Activated B cell treated with CpG ODN at 0.5 μM for 24 hours (primary cell): Measurements from ENCODE around the gene RERE. TPM values are rescaled to one million over a fixed set of nuclear protein-coding genes. Genes with fewer than 3 reads are reported as not detected.

Source experiments
- ATAC-seq: fragments of 200-7000 bp; cut with Tn5 transposase; one replicate; pipeline ENCODE4 v1.10.0; 2021; ENCODE audit warnings: low read depth, mild to moderate bottlenecking, moderate library complexity
- CTCF ChIA-PET: fragments of 350-600 bp; sonication (Branson Sonifier 250); formaldehyde crosslinking; loops from one replicate; lab custom pipeline; 2021; ENCODE audit warnings: antibody characterized with exemption; lab: Charles Lee
- POLR2A ChIA-PET: fragments of 350-600 bp; sonication (Branson Sonifier 250); formaldehyde crosslinking; loops from one replicate; lab custom pipeline; 2021; ENCODE audit warnings: antibody characterized with exemption; lab: Charles Lee
- DNase-seq: peaks from one replicate; pipeline ENCODE4 v3.0.0; 2022
- H3K27ac Mint-ChIP-seq: one replicate; pipeline ENCODE4 v1.8.0; 2020; ENCODE audit warnings: mixed read lengths
- H3K27me3 Mint-ChIP-seq: one replicate; pipeline ENCODE4 v1.8.0; 2021; ENCODE audit warnings: mixed read lengths
- H3K36me3 Mint-ChIP-seq: one replicate; pipeline ENCODE4 v1.8.0; 2021; ENCODE audit warnings: low read depth, mixed read lengths
- H3K4me1 Mint-ChIP-seq: one replicate; pipeline ENCODE4 v1.8.0; 2021; ENCODE audit warnings: mixed read lengths
- H3K4me3 Mint-ChIP-seq: one replicate; pipeline ENCODE4 v1.8.0; 2020; ENCODE audit warnings: mild to moderate bottlenecking, mixed read lengths
- H3K9me3 Mint-ChIP-seq: one replicate; pipeline ENCODE4 v1.8.0; 2020; ENCODE audit warnings: mixed read lengths
- intact Hi-C: fragments of 100-400 bp; cut with micrococcal nuclease; formaldehyde crosslinking; loops from one replicate; pipeline ENCODE4 v1.15.1; 2024
- total RNA-seq: library from RNA; stranded (reverse); gene quantifications from 2 replicates; pipeline ENCODE4 v1.2.3, GENCODE V29; 2022
- TF ChIP-seq, protein P1 (sequence below): fragments of 200-600 bp; IDR thresholded peaks from one replicate; pipeline ENCODE4 v1.8.0; 2022; ENCODE audit warnings: antibody characterized with exemption, mild to moderate bottlenecking

The RERE gene
- total RNA-seq, 1 donor from 2014 or later, result 98.8 TPM

- Mint-ChIP-seq H3K4me1 (peaks cover 54% of the 10 kb centered on the region), H3K36me3 (peaks cover 25% of the 10 kb centered on the region), H3K4me3 (no peak overlapping the region), H3K27ac (peak overlapping the region; percentile 7), H3K9me3 (peaks cover 2% of the 10 kb centered on the region), H3K27me3 (no peaks in the 10 kb centered on the region)
- intact Hi-C loops, result no loop called here
- ChIA-PET CTCF (no interaction called here), POLR2A (no interaction called here)
- no peak for ATAC-seq
- TF ChIP-seq, protein P1, sequence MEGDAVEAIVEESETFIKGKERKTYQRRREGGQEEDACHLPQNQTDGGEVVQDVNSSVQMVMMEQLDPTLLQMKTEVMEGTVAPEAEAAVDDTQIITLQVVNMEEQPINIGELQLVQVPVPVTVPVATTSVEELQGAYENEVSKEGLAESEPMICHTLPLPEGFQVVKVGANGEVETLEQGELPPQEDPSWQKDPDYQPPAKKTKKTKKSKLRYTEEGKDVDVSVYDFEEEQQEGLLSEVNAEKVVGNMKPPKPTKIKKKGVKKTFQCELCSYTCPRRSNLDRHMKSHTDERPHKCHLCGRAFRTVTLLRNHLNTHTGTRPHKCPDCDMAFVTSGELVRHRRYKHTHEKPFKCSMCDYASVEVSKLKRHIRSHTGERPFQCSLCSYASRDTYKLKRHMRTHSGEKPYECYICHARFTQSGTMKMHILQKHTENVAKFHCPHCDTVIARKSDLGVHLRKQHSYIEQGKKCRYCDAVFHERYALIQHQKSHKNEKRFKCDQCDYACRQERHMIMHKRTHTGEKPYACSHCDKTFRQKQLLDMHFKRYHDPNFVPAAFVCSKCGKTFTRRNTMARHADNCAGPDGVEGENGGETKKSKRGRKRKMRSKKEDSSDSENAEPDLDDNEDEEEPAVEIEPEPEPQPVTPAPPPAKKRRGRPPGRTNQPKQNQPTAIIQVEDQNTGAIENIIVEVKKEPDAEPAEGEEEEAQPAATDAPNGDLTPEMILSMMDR, result no peak
- DNase-seq, result no peak
Observed at GRCh38 chr1:8518490-8518801, 299.0 kb downstream of the RERE start.

DNA sequence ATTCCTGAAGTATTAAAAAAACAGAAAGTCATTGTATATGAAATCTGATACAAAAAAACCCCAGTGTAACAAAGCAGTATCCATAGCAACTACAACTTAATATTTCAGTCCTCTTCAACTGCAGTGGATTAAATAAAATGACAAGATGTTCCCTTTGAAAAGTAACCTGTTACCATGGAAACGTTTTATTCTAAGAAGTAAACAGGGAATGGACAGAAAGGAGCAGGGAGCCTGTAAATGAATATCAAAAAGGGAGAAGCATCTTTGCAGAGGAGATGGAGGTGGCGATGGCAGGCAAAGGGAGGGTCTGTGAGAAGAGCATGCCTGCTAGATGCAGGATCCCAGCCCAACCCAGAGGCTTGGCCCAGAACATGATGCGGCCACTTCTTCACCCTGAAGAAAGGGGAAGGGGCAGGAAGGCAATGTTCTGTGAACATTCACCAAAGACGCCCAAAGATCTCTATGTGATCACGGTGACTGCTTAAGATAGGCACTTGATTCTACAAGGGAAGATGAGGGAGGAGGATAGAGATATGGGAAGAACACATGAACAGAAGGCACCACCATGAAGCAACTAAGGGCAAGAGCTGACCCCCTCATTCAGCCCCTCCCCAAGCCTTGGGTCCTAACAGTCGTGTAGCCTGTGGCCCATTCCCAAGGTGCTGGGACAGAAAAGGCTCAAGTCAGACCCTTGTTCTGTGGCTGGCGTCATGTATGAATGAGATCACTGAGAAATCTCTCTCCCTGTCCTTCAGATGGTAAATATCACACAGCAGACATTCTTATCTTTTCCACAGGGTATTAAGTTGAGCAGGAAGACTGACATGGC is 299.6 kb downstream of the RERE start:
- CTCF ChIA-PET, result no interaction called here
- Mint-ChIP-seq H3K4me1 (peaks cover 55% of the 10 kb centered on the region), H3K9me3 (peaks cover 2% of the 10 kb centered on the region), H3K36me3 (peaks cover 23% of the 10 kb centered on the region), H3K4me3 (no peak overlapping the region), H3K27ac (peak overlapping the region; percentile 13), H3K27me3 (no peaks in the 10 kb centered on the region)
- POLR2A ChIA-PET, result no interaction called here
- intact Hi-C loops, result no loop called here
- no peak for DNase-seq
- TF ChIP-seq, protein P1, result no peak
- no peak for ATAC-seq

DNA sequence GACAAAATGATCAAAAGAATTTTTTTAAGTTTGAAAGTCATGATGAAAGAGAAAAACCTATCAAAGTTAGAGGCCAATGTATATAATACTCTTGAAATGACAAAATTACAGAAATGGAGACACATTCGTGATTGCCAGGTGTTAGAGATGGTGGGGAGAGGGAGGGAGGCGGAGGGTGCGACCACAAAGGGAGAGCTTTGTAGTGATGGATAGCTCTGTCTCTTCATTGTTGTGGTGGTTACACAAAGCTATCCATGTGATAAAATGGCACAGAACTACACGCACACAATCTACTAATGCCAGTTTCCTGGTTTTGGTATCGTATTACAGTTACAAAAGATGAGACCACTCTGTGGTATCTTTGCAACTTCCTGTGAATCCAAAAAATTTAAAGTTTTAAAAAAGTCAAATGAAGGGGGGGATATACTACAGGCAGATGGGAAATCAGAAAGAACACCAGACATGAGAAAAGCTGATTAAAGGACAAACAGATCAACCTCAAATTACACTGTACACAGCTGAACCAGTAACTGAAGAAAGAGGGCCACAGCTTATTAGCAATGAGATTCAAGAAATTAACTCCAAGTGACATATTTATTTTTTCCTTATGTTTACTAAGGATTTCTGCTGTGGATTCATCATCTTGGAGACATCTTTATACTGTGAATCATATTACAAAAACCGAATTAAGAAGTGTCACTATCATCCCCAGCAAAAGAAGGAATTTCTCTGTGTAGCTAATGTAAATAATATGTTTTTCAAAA is 300.5 kb downstream of the RERE start:
- POLR2A ChIA-PET, result interaction anchor here (0.6 kb wide), 1 partner anchor 9 kb away, joined by 3 read pairs; no protein-coding TSS in a partner anchor
- DNase-seq (no peak), ATAC-seq (no peak)
- CTCF ChIA-PET, result interaction anchor here (0.9 kb wide), 1 partner anchor 210 kb away, joined by 3 read pairs; no protein-coding TSS in a partner anchor
- Mint-ChIP-seq H3K27me3 (no peaks in the 10 kb centered on the region), H3K27ac (peak overlapping the region; percentile 74), H3K36me3 (peaks cover 25% of the 10 kb centered on the region), H3K4me1 (peaks cover 62% of the 10 kb centered on the region), H3K4me3 (peak overlapping the region; percentile 3), H3K9me3 (no peaks in the 10 kb centered on the region)
- TF ChIP-seq, protein P1, result no peak
- intact Hi-C loops, result no loop called here

- intact Hi-C loops, result no loop called here
- peaks cover 67% of the 10 kb centered on the region for H3K4me1 Mint-ChIP-seq
- H3K4me3 Mint-ChIP-seq, result no peak overlapping the region
- DNase-seq (no peak), ATAC-seq (no peak)
- ChIA-PET CTCF (interaction anchor here (0.6 to 0.9 kb wide), 2 partner anchors 210 to 333 kb away, joined by 3 read pairs; no protein-coding TSS in a partner anchor), POLR2A (no interaction called here)
- TF ChIP-seq, protein P1, result no peak
- H3K9me3 Mint-ChIP-seq, result no peaks in the 10 kb centered on the region
- no peaks in the 10 kb centered on the region for H3K27me3 Mint-ChIP-seq
- no peak overlapping the region for H3K27ac Mint-ChIP-seq
- H3K36me3 Mint-ChIP-seq, result peaks cover 24% of the 10 kb centered on the region
Observed at GRCh38 chr1:8516278-8516777, 301.1 kb downstream of the RERE start.

- Mint-ChIP-seq H3K36me3 (peaks cover 26% of the 10 kb centered on the region), H3K4me1 (peaks cover 66% of the 10 kb centered on the region), H3K27me3 (no peaks in the 10 kb centered on the region), H3K9me3 (no peaks in the 10 kb centered on the region), H3K27ac (no peak overlapping the region), H3K4me3 (no peak overlapping the region)
- TF ChIP-seq, protein P1, result no peak
- intact Hi-C loops, result no loop called here
- ATAC-seq (no peak), DNase-seq (no peak)
- ChIA-PET POLR2A (no interaction called here), CTCF (no interaction called here)
Observed at GRCh38 chr1:8512504-8512903, 304.9 kb downstream of the RERE start.
